KOPT-K1 (cell line): Measurements from ENCODE around the gene CTSK.

Source experiments
- H3K27ac ChIP-seq: fragments of 200-600 bp; sonication (generic); 2 replicates; pipeline ENCODE4 v1.5.1; 2016; ENCODE audit warnings: antibody characterized with exemption, mild to moderate bottlenecking, low read depth, low read length; ENCODE audit not compliant: poor library complexity, severe bottlenecking
- H3K36me3 ChIP-seq: fragments of 200-600 bp; sonication (generic); 2 replicates; pipeline ENCODE4 v1.5.1; 2017; ENCODE audit warnings: antibody characterized with exemption, mild to moderate bottlenecking, low read length, moderate library complexity; ENCODE audit not compliant: insufficient read depth
- H3K9me3 ChIP-seq: fragments of 200-600 bp; sonication (generic); 2 replicates; pipeline ENCODE4 v1.5.1; 2017; ENCODE audit warnings: antibody characterized with exemption, low read length, mild to moderate bottlenecking; ENCODE audit not compliant: insufficient read depth, poor library complexity, severe bottlenecking

Gene CTSK

DNA sequence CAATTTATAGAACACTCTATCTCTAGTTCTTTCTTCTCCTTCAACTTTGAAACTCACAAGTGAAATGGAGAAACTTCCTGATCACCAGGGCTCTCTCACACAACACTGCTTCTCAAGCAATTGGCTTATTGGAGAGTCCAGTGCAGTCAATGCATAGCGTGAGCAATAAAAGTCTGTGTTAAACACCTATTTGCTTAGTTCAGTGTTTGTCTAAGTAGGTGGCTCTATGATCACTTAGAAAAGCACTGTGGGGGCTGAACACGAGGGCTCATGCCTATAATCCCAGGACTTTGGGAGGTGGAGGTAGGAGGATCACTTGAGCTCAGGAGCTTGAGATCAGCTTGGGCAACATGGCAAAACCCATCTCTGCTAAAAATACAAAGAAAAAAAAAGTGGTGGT lies 54.6 kb downstream of the CTSK start:
- no peaks in the 10 kb centered on the region for H3K9me3 ChIP-seq
- no peak overlapping the region for H3K27ac ChIP-seq
- H3K36me3 ChIP-seq: peaks cover 15% of the 10 kb centered on the region

DNA sequence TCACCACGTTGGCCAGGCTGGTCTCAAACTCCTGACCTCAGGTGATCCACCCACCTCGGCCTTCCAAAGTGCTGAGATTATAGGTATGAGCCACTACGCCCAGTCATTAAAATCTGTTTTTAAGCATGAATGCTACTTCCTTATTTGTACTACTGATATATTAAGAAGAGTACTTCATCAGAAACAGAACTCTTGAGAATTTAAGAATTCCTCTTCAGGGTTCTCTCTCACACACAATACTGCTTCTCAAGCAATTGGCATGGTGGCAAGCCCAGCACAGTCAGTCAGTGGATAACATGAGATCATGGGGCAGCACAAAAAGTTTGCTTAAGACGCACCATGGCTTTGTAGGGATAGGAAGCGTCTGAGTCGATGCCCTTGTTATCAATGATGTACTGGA lies 56.6 kb downstream of the CTSK start:
- no peak overlapping the region for H3K27ac ChIP-seq
- H3K36me3 ChIP-seq: peaks cover 15% of the 10 kb centered on the region
- H3K9me3 ChIP-seq: no peaks in the 10 kb centered on the region

DNA sequence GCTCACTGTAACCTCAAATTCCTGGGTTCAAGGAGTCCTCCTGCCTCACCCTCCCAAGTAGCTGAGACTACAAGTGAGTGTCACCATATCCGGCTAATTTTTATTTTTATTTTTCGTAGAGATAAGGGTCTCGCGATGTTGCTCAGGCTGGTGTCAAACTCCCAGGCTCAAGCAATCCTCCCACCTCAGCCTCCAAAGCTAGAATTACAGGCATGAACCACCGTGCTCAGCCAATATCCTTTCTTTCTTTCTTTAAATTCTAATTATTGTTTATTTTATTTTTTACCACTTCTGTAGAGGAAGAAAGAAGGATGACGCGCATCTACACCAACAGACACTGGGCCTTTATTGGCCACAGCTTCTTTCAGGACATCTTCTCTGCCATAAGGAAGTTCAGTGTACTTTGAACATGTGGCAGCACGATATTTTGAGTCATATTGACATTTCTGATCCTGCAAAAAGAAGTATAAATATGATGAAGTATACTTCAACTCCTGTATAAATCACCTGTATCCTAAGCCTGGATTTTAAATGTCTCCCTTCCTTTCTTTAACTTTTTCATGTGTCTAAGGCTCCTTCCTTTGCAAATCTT lies 58.2 kb downstream of the CTSK start:
- peaks cover 19% of the 10 kb centered on the region for H3K36me3 ChIP-seq
- H3K27ac ChIP-seq: no peak overlapping the region

DNA sequence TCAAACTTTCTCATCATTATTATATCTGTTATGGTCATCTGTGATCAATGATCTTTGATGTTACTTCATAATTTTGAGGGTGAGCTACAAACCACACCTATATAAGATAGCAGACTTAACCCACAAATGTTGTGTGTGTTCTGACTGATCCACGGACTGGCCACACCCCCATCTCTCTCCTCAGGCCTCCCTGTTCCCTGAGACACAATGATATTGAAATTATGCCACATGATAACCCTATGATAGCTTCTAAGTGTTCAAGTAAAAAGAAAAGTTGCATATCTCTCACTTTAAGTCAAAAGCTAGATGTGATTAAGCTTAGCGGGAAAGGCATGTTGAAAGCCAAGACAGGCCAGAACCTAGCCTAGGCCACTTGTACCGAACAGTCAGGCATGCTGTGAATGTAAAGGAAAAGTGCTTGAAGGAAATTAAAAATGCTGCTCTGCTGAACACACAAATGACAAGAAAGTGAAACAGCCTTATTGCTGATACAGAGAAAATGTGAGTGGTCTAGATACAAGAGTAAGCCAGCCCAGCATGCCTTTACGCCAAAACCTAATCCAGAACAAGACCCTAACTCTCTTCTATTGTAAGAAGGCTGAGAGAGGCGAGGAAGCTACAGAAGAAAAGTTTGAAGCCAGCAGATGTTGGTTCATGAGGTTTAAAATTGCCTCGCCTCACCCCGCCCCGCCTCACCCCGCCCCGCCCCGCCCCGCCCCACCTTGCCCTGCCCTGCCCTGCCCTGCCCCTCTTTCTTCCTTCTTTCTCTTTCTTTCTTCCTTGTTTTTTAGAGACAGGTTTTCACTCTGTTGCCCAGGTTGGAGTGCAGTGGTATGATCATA lies 59.0 kb downstream of the CTSK start:
- H3K9me3 ChIP-seq: no peaks in the 10 kb centered on the region
- no peak overlapping the region for H3K27ac ChIP-seq
- peaks cover 16% of the 10 kb centered on the region; the same call in 1 of the 2 replicates for H3K36me3 ChIP-seq

More for the DNA sequence above, 58.2 kb downstream of the CTSK start:
- no peaks in the 10 kb centered on the region for H3K9me3 ChIP-seq
